WTC11 (cell line): Measurements from ENCODE around the gene ZNF202. TPM values are rescaled to one million over a fixed set of nuclear protein-coding genes. Genes with fewer than 3 reads are reported as not detected.

Source experiments
- ATAC-seq: fragments of 200-7000 bp; cut with Tn5 transposase; 2 replicates; pipeline ENCODE4 v1.10.0; 2021; ENCODE audit warnings: mild to moderate bottlenecking, moderate library complexity
- CTCF ChIA-PET: fragments of 300-600 bp; sonication (Branson Sonifier 250); formaldehyde crosslinking; loops from one replicate; lab custom pipeline; 2021; ENCODE audit warnings: antibody characterized with exemption; lab: Charles Lee
- POLR2A ChIA-PET: fragments of 350-600 bp; sonication (Branson Sonifier 250); formaldehyde crosslinking; loops from one replicate; lab custom pipeline; 2021; ENCODE audit warnings: antibody characterized with exemption; lab: Charles Lee
- DNase-seq: peaks from one replicate; pipeline ENCODE4 v3.0.0; 2021; ENCODE audit warnings: low spot score
- H3K27ac Mint-ChIP-seq: 2 replicates; pipeline ENCODE4 v1.8.0; 2021; ENCODE audit warnings: mixed read lengths
- H3K27me3 Mint-ChIP-seq: 2 replicates; pipeline ENCODE4 v1.8.0; 2021; ENCODE audit warnings: low read depth, mild to moderate bottlenecking, moderate library complexity, mixed read lengths
- H3K36me3 Mint-ChIP-seq: 2 replicates; pipeline ENCODE4 v1.8.0; 2021; ENCODE audit warnings: mixed read lengths
- H3K4me1 Mint-ChIP-seq: 2 replicates; pipeline ENCODE4 v1.8.0; 2022; ENCODE audit warnings: mixed read lengths
- H3K4me3 Mint-ChIP-seq: 2 replicates; pipeline ENCODE4 v1.8.0; 2021; ENCODE audit warnings: mild to moderate bottlenecking, moderate library complexity, mixed read lengths
- H3K9me3 Mint-ChIP-seq: 2 replicates; pipeline ENCODE4 v1.8.0; 2021; ENCODE audit warnings: mixed read lengths
- ATF2 ChIP-seq: sonication (generic); formaldehyde crosslinking; IDR thresholded peaks from 2 replicates; pipeline ENCODE4 v1.8.1; 2022; ENCODE audit warnings: low read depth, missing genetic modification reagents, borderline replicate concordance
- CREM ChIP-seq: sonication (generic); formaldehyde crosslinking; IDR thresholded peaks from 2 replicates; pipeline ENCODE4 v1.8.1; 2022; ENCODE audit warnings: mild to moderate bottlenecking, missing genetic modification reagents, moderate library complexity
- E2F4 ChIP-seq: sonication (generic); formaldehyde crosslinking; IDR thresholded peaks from 2 replicates; pipeline ENCODE4 v1.8.1; 2022; ENCODE audit warnings: low read depth, mild to moderate bottlenecking, moderate library complexity, missing genetic modification reagents, borderline replicate concordance
- ETV6 ChIP-seq: sonication (generic); formaldehyde crosslinking; IDR thresholded peaks from 2 replicates; pipeline ENCODE4 v1.8.1; 2022; ENCODE audit warnings: mild to moderate bottlenecking, missing genetic modification reagents
- GABPB1 ChIP-seq: sonication (generic); formaldehyde crosslinking; IDR thresholded peaks from 2 replicates; pipeline ENCODE4 v1.8.1; 2023; ENCODE audit warnings: mild to moderate bottlenecking, missing genetic modification reagents
- HMGA2 ChIP-seq: fragments of 250-450 bp; sonication (Bioruptor Pico); IDR thresholded peaks from 2 replicates; pipeline ENCODE4 v1.4.0; 2021; ENCODE audit warnings: mild to moderate bottlenecking, moderate library complexity
- MLX ChIP-seq: sonication (generic); formaldehyde crosslinking; IDR thresholded peaks from 2 replicates; pipeline ENCODE4 v1.8.1; 2023; ENCODE audit warnings: mild to moderate bottlenecking, missing genetic modification reagents, moderate library complexity
- MXD4 ChIP-seq: fragments of 250-450 bp; sonication (Bioruptor Pico); IDR thresholded peaks from 2 replicates; pipeline ENCODE4 v1.8.0; 2021; ENCODE audit warnings: mild to moderate bottlenecking, moderate library complexity, borderline replicate concordance
- MYBL2 ChIP-seq: sonication (generic); formaldehyde crosslinking; IDR thresholded peaks from 2 replicates; pipeline ENCODE4 v1.8.1; 2023; ENCODE audit warnings: mild to moderate bottlenecking, moderate library complexity, missing genetic modification reagents
- NFYB ChIP-seq: sonication (generic); formaldehyde crosslinking; conservative IDR thresholded peaks from 2 replicates; pipeline ENCODE4 v1.8.0; 2022; ENCODE audit warnings: low read depth, missing genetic modification reagents
- TEAD1 ChIP-seq: sonication (generic); formaldehyde crosslinking; IDR thresholded peaks from 2 replicates; pipeline ENCODE4 v1.8.0; 2022; ENCODE audit warnings: mild to moderate bottlenecking, missing genetic modification reagents
- ZNF121 ChIP-seq: sonication (generic); formaldehyde crosslinking; IDR thresholded peaks from 2 replicates; pipeline ENCODE4 v1.8.0; 2023; ENCODE audit warnings: missing genetic modification reagents
- ZNF138 ChIP-seq: sonication (generic); formaldehyde crosslinking; conservative IDR thresholded peaks from 2 replicates; pipeline ENCODE4 v1.8.1; 2022; ENCODE audit warnings: mild to moderate bottlenecking, moderate library complexity, missing genetic modification reagents
- ZNF263 ChIP-seq: sonication (generic); formaldehyde crosslinking; IDR thresholded peaks from 2 replicates; pipeline ENCODE4 v1.8.1; 2022; ENCODE audit warnings: low read depth, mild to moderate bottlenecking, moderate library complexity, missing genetic modification reagents
- ZNF425 ChIP-seq: fragments of 250-450 bp; sonication (Bioruptor Pico); conservative IDR thresholded peaks from 2 replicates; pipeline ENCODE4 v1.9.0; 2021; ENCODE audit warnings: mild to moderate bottlenecking
- total RNA-seq: library from RNA; stranded (reverse); gene quantifications from 3 replicates; pipeline ENCODE4 v1.2.3, GENCODE V29; 2021
- TF ChIP-seq, protein P1 (sequence below): sonication (generic); formaldehyde crosslinking; conservative IDR thresholded peaks from 2 replicates; pipeline ENCODE4 v1.8.1; 2023; ENCODE audit warnings: mild to moderate bottlenecking, low read depth, missing genetic modification reagents, moderate library complexity
- TF ChIP-seq, protein P2 (sequence below): sonication (generic); formaldehyde crosslinking; IDR thresholded peaks from 2 replicates; pipeline ENCODE4 v1.8.1; 2022; ENCODE audit warnings: missing genetic modification reagents, borderline replicate concordance
- TF ChIP-seq, protein P3 (sequence below): sonication (generic); formaldehyde crosslinking; IDR thresholded peaks from 2 replicates; pipeline ENCODE4 v1.8.1; 2022; ENCODE audit warnings: mild to moderate bottlenecking, moderate library complexity, missing genetic modification reagents
- TF ChIP-seq, protein P4 (sequence below): sonication (generic); formaldehyde crosslinking; IDR thresholded peaks from 2 replicates; pipeline ENCODE4 v1.8.0; 2023; ENCODE audit warnings: missing genetic modification reagents
- TF ChIP-seq, protein P5 (sequence below): sonication (generic); formaldehyde crosslinking; IDR thresholded peaks from 2 replicates; pipeline ENCODE4 v1.8.0; 2022; ENCODE audit warnings: mild to moderate bottlenecking, missing genetic modification reagents

The ZNF202 gene
- total RNA-seq, 1 experiment from 2014 or later: 29.9 TPM

DNA sequence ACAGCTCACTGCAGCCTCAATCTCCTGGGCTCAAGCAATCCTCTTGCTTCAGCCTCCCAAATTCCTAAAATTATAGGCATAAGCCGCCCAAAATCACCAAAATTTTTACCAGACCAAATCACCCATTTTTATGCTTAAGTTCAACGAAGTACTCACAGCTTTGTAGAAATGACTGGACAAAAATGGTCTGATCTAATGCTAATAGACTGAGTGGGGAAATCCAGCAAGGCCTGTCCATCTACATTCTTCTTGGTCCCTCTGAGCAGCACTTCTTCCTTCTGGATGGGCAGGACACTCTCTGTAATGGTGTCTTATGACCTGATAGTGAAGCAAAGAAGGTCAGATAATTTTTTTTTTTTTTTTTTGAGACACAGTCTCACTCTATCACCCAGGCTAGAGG is 31.6 kb upstream of the ZNF202 start (continued):
- TF ChIP-seq ZNF263 (CRISPR knock-in tag): no peak

- Mint-ChIP-seq H3K27me3 (no peaks in the 10 kb centered on the region), H3K36me3 (peaks cover 21% of the 10 kb centered on the region), H3K27ac (peak overlapping the region; percentile 43; the same call in 1 of the 2 replicates), H3K9me3 (peaks cover 31% of the 10 kb centered on the region), H3K4me1 (peaks cover 43% of the 10 kb centered on the region), H3K4me3 (no peak overlapping the region)
- TF ChIP-seq MLX (CRISPR knock-in tag) (no peak), ZNF138 (no peak), HMGA2 (CRISPR knock-in tag) (no peak), ETV6 (CRISPR knock-in tag) (no peak), MYBL2 (CRISPR knock-in tag) (no peak)
- TF ChIP-seq, protein P1, sequence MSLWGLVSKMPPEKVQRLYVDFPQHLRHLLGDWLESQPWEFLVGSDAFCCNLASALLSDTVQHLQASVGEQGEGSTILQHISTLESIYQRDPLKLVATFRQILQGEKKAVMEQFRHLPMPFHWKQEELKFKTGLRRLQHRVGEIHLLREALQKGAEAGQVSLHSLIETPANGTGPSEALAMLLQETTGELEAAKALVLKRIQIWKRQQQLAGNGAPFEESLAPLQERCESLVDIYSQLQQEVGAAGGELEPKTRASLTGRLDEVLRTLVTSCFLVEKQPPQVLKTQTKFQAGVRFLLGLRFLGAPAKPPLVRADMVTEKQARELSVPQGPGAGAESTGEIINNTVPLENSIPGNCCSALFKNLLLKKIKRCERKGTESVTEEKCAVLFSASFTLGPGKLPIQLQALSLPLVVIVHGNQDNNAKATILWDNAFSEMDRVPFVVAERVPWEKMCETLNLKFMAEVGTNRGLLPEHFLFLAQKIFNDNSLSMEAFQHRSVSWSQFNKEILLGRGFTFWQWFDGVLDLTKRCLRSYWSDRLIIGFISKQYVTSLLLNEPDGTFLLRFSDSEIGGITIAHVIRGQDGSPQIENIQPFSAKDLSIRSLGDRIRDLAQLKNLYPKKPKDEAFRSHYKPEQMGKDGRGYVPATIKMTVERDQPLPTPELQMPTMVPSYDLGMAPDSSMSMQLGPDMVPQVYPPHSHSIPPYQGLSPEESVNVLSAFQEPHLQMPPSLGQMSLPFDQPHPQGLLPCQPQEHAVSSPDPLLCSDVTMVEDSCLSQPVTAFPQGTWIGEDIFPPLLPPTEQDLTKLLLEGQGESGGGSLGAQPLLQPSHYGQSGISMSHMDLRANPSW (CRISPR knock-in tag): no peak
- TF ChIP-seq, protein P2, sequence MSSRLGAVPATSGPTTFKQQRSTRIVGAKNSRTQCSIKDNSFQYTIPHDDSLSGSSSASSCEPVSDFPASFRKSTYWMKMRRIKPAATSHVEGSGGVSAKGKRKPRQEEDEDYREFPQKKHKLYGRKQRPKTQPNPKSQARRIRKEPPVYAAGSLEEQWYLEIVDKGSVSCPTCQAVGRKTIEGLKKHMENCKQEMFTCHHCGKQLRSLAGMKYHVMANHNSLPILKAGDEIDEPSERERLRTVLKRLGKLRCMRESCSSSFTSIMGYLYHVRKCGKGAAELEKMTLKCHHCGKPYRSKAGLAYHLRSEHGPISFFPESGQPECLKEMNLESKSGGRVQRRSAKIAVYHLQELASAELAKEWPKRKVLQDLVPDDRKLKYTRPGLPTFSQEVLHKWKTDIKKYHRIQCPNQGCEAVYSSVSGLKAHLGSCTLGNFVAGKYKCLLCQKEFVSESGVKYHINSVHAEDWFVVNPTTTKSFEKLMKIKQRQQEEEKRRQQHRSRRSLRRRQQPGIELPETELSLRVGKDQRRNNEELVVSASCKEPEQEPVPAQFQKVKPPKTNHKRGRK (CRISPR knock-in tag): no peak
- CTCF ChIA-PET: no interaction called here
- POLR2A ChIA-PET: no interaction called here
- DNase-seq (no peak), ATAC-seq (no peak)
Measured at GRCh38 chr11:123771664-123772063, 30.2 kb upstream of the ZNF202 start.

- no peak for DNase-seq
- peaks cover 36% of the 10 kb centered on the region for H3K9me3 Mint-ChIP-seq
- no peak overlapping the region for H3K27ac Mint-ChIP-seq
- H3K36me3 Mint-ChIP-seq: peaks cover 24% of the 10 kb centered on the region
- ATAC-seq: no peak
- CTCF ChIA-PET: no interaction called here
- peaks cover 36% of the 10 kb centered on the region for H3K4me1 Mint-ChIP-seq
- H3K27me3 Mint-ChIP-seq: no peaks in the 10 kb centered on the region
- no peak overlapping the region for H3K4me3 Mint-ChIP-seq
- POLR2A ChIA-PET: no interaction called here
- TF ChIP-seq, protein P3, sequence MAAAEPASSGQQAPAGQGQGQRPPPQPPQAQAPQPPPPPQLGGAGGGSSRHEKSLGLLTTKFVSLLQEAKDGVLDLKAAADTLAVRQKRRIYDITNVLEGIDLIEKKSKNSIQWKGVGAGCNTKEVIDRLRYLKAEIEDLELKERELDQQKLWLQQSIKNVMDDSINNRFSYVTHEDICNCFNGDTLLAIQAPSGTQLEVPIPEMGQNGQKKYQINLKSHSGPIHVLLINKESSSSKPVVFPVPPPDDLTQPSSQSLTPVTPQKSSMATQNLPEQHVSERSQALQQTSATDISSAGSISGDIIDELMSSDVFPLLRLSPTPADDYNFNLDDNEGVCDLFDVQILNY (CRISPR knock-in tag): no peak
- TF ChIP-seq MXD4 (CRISPR knock-in tag) (no peak), GABPB1 (CRISPR knock-in tag) (no peak), NFYB (CRISPR knock-in tag) (no peak), TEAD1 (CRISPR knock-in tag) (no peak), CREM (CRISPR knock-in tag) (no peak), ZNF425 (CRISPR knock-in tag) (no peak), ATF2 (no peak), ZNF121 (no peak), E2F4 (no peak)
- TF ChIP-seq, protein P4, sequence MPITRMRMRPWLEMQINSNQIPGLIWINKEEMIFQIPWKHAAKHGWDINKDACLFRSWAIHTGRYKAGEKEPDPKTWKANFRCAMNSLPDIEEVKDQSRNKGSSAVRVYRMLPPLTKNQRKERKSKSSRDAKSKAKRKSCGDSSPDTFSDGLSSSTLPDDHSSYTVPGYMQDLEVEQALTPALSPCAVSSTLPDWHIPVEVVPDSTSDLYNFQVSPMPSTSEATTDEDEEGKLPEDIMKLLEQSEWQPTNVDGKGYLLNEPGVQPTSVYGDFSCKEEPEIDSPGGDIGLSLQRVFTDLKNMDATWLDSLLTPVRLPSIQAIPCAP (CRISPR knock-in tag): no peak
- TF ChIP-seq, protein P5, sequence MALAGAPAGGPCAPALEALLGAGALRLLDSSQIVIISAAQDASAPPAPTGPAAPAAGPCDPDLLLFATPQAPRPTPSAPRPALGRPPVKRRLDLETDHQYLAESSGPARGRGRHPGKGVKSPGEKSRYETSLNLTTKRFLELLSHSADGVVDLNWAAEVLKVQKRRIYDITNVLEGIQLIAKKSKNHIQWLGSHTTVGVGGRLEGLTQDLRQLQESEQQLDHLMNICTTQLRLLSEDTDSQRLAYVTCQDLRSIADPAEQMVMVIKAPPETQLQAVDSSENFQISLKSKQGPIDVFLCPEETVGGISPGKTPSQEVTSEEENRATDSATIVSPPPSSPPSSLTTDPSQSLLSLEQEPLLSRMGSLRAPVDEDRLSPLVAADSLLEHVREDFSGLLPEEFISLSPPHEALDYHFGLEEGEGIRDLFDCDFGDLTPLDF: no peak
Measured at GRCh38 chr11:123770712-123771111, 29.3 kb upstream of the ZNF202 start.
